Hepatic stellate cell (primary cell): ENCODE results near the gene SLX9.

Experiments
- DNase-seq: peaks from one replicate; pipeline ENCODE4 v3.0.0; 2011; ENCODE audit warnings: low spot score

The SLX9 gene, protein sequence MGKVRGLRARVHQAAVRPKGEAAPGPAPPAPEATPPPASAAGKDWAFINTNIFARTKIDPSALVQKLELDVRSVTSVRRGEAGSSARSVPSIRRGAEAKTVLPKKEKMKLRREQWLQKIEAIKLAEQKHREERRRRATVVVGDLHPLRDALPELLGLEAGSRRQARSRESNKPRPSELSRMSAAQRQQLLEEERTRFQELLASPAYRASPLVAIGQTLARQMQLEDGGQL

DNA sequence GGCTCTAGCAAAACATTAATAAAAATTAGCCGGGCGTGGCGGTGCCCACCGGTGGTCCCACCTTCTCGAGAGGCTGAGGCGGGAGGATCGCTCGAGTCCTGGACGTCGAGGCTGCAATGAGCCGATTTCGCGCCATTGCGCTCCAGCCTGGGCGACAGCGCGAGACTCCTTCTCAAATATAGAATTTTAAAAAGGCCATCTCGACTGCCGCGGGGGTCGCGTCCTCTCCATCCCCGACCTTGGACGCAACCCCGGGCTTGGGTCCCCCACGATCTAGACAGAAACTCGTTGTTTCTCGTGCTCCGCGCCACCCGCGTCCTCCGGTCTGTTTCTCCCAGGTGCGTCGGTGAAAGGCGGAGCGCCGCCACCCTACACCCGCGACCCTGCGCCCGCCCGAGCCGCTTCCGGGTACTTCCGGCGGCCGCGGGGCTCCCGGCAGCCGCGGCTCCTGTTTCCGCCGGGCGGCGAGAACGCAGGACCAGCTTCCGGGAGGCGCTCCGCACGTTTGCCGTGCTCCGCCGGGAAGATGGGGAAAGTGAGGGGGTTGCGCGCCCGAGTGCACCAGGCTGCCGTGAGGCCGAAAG, at the start of gene SLX9:
TSS of gene SLX9 (plus strand) at position 498 of the 584 bp plus-strand sequence. CDS start at position 527, 29 bp downstream.
- DNase-seq = peak; percentile 89

DNA sequence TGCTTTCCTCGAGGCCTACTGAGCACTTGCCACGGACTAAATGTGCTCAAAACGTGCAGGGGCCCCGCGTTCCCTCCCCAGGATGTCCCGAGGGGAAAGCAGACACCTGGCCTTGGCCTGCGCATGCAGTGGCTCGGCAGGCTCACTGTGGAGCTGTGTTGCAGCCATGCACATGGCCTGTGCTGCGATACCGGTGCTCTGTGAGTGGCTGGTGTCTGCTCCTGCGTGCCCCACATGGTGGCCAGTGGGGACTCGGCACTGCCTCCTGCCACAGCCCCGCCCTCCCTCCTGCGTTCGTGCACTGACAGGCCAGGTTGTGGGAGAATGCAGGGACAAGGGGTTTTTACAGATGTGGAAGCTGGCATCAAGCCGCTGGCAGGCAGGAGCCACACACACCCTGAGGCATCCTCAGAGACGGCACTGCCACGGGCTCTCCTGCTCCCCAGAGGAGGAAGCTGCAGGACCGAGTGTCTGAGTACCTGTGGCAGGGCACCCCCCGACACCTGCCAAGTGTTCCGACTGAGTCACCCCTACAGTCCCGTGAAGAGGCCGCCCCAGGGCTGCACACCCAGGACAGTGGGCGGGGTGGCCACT, 49.4 kb upstream of the SLX9 start:
- DNase-seq = no peak

DNA sequence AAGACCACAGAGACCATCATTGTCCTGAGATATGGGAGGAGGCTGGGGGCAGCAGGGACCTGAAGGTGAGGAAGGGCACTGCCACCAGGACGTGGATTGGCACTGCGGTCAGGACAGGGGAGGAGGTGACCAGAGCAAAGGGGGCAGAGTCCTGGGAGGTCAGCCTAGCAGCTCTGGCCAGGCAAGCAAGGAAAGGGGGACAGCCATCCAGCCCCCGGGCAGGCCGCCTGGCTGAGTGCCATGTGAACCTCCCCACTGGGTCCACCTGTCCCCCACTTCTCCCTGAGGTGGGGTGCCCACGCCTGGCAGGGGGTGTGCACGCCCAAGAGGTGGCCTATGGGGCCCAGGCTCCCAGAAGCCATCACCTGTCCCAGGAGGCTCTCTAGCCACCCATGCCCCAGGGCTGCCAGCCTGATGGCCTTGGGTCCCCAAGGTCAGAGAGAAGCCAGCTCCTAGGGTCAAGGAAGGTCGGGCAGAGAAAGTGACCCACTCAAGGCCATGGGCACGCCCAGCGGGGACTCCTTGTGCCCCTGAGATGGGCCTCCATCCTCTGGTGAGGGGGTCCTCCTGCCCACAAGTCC, 48.8 kb upstream of the SLX9 start:
- no peak for DNase-seq

DNA sequence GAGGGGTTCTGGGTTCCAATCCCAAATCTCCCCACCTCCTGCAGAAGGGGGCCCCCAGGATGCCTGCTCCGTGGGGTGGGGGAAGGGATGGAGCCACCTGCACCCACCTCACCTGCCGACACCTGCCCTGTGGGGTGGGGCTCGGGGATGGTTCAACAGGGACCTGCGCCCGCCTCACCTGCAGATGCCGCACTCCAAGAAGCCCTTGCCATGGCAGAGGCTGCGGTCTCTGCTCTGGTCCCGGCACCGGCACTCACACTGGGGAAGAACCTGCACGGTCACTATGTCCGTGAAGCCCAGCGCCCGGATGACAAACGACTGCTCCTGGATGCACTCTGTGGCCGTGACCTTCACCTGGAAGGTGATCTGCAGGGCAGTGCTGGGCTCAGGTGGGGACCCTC, 48.2 kb upstream of the SLX9 start:
- no peak for DNase-seq

DNA sequence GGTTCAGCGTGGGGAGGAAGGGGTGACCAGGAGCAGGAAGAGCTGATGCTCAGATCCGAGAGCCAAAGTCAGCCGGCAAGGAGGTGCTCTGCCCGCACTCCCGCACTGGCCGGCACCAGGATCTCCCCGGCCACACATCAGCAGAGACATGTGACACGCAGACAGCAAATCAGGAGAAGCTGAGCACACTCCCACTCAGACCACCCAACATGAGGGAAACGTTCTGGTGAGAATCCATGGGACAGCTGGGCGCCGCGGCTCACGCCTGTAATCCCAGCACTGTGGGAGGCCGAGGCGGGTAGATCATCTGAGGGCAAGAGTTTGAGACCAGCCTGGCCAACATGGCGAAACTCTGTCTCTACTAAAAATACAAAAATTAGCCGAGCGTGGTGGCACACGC, 47.7 kb upstream of the SLX9 start:
- no peak for DNase-seq

DNA sequence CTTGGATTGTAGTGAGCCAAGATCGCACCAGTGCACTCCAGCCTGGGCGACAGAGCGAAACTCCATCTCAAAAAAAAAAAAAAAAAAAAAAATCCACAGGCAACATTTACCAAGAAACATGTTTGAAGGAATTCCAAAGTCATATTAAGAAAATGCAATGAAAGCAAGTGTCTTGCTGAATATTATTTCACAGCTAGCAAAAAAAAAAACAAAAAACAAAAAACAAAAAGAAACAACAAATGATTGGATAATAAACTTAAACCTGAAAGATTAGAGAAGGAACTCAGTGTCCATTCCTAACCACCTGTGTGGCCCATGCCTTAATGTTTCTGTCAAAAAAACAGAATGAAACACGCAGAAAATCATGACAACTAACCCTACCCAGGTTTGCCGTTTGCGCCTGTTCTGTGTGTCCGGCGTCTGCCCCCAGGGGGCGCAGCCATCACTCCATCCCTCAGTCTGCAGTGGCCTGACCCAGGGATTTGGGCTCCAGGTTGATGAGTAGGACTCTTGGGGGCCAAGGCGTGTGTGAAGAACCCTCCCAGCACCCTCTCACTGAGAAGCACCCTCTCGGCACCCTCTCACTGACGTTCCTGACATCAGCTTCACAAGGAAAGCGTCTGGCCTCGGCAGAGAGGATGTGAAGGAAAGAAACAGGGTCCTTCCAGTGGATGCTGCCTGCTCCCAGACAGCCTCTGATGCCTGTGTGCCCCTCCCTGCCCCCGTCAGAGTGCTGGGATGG, 47.1 kb upstream of the SLX9 start:
- DNase-seq = peak; percentile 72

DNA sequence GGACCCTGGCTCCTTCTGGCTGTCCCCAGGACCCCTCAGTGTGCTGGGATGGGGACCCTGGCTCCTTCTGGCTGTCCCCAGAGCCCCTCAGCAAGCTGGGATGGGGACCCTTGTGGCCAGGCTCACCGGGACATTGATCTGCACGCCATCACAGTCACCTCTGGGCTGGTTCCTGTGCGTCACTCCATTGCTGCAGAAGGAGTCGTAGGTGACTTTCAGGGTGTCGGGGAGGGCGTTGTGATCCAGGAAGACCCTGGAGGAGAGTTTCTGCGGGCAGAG, 46.6 kb upstream of the SLX9 start:
- no peak for DNase-seq

DNA sequence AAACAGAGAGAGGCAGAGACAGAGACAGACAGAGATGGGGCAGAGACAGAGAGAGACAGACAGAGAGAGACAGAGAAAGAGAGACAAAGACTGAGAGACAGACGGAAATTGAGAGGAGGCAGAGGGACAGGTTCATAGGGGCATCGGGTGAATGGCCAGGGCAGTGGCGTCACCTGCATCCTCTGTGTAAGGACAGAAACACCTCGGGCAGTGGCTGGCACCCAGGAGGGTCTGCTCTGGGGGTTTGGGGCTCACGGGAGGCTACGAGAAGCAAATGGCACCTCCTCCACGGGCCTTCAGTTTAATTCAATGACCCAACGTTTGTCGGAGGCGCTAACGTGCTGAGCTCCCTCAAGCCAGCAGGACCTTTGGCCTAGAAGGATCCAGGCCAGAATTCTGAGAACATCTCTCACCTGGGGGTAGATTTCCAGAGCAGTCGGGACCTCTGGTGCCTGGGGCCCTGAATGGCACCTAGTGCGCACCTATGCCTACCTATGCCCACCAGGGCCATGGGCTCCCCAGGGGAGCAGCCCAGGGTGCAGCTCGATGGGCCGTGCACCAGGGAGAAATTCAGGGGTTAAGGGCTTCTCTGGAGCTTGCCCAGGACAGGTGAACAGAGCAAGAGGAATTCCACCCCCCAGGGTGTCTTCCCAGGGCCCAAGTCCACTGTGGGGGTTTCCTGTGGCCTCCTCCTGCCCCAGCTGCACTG, 45.7 kb upstream of the SLX9 start:
- DNase-seq = no peak

DNA sequence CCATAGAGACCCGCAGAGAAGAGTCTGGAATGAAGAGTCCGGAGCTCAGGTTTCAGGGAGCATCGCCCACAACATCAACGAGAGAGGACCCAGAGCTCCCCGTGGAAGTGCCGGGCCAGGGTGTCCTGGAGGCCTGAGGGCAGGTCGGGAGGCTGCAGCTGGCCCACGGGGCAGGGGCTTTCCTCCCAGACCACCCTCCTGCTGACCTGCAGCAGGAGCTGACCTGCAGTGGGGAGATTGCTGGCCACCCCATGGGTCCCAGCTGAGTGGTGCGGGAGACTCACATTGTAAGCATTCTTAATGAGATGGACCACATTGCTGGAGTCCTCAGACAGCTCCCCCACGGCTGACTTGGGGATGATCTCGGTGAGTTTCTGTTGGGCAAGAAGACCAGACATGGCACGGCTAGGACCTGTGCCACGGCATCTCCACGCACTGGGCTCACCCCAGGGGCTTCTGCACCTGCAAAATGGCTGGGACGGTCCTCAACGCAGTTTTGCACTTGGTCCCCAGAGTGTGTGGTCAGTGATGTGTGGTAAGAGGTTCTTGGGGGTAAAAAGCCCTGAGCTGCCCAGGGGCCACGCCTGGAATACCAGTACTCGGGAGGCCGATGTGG, 45.0 kb upstream of the SLX9 start:
- no peak for DNase-seq

DNA sequence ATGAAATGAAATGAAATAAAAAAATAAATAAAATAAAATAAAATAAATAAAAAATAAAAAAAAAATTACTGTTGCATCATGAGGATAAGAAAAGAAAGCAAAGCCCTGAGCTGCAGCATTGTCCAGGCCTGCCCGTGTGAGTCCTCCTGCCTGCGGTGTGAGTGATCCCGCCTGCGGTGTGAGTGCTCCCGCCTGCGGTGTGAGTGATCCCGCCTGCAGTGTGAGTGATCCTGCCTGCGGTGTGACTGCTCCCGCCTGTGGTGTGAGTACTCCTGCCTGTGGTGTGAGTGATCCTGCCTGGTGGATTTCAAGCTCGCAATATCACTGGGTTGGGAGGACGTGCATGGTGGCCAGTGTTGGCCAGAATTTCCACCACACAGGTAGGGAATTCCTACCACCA, 44.0 kb upstream of the SLX9 start:
- DNase-seq = no peak

DNA sequence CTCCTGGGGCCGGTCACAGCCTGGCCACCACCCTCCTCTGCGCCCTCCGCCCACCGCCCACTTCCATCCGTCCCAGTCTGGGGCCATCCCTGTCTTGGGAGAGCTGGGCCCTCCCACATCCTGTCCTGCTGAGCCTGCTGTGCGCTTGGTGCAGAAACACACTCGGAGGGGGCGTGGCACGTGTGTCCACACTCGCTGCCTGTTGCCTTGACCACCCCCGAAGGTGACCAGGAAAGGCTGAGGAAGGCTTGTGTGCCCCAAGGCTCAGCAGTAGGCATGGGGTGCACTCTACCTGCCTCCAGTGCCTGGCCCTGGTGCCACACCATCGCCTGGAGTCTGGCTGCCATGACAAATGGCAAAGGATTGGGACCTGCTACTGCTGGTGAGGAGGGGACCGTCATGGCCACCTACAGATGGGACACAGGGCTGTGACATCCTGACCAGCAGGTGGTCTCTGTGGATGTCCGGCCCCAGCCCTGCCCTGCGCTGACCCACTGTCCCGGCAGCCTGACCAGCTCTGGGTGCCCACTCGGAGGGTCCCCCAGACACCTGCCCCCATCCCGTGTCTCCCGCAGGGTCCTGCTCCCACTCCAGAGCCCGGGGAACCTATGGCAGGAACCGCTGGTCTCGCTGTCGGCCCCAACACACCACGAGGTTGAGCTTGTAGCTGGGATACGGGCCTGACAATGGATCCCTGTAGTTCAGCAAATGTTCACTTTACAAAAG, 43.1 kb upstream of the SLX9 start:
- no peak for DNase-seq

DNA sequence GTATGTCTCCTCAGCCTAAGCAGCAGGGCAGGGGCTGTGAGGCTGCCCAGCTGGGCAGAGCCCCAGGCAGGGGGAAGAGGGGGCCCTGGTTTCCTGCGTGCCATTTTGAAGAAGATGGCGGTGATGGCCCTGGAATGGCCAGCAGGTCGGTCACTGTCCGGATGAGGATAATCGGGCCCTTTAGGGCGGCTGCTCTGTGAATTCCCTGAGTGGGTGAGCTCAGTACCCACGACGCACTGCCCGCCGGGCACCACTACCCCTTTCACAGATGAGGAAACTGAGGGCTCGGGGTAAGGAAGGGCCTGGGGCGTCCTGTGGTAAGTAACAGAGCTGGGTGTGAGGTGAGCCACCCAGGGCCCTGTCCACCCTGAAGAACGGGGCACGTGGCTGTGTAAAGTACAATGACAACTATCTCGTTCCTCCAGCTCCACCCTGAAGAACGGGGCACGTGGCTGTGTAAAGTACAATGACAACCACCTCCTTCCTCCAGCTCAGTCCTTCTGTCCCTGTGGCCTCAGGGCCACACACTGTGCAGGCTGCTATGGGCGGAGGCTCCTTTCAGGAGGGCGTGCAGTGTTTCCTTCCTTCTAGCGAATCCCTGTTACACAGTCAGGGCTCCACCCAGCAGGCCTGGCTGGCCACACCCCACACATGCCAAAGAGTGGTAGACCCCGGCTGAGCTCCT, 42.4 kb upstream of the SLX9 start:
- no peak for DNase-seq

DNA sequence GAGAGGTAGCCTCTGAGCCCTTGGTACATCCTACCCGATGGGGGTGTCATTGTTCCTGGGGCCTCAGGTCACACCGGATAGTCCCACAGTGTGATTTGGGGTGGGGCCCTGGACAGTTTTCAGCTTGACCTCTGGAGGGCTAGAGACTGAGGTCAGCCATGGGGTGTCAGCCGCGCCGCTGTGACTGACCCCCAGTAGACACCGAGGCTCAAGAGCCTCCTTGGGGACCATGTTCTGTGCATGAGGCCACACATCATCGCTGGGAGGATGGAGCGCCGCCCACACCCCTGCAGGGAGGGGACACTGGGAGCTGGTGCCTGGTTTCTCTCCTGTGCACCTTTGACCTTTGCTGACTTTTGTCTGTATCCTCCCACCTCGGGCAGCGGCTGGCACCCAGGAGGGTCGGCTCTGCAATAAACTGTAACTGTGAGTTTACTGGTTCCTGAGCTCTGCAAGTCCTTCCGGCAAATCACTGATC, 41.8 kb upstream of the SLX9 start:
- DNase-seq = no peak

DNA sequence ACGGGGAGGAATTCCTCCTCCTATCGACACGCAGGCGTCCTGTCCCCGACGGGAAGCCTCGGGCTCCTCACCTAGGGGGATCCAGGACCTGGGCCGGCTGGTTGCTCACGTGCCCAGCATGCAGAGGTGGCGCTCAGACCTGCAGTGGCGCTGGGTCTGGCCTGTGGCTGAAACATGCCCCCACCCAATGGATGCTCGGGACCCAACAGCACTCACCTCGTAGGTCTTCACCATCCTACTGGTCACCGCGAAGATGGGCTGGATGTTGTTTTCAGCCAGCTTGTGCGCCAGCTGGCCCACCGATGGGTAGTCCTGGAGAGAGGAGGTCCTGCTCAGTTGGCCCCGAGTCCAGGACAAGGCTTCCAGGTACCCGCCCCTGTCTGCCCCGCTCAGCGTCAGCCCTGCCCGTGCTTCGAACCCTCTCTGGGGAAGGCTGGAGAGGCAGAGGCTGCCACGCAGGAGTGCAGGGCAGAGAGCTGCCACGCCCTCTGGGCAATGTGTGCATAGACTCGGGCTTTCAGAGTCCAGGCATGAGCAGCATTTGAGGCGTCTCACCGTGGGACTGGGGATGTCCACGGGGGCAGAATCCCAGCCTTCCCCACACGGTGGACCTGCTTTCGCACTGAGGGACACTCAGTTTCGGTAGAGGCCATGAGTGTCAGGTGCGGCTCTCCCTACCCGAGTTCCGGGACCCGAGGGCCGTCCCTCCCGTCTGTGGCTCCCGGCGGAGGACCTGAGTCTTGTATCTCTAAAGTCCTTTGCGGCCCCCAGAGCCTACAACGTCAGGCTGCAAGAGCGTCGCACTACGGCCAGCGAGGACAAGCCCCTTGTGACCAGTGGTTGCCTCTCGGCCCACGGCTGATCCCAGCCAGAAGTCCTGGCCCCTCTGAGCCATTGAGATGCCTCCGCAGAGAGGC, 40.7 kb upstream of the SLX9 start:
- DNase-seq = no peak

DNA sequence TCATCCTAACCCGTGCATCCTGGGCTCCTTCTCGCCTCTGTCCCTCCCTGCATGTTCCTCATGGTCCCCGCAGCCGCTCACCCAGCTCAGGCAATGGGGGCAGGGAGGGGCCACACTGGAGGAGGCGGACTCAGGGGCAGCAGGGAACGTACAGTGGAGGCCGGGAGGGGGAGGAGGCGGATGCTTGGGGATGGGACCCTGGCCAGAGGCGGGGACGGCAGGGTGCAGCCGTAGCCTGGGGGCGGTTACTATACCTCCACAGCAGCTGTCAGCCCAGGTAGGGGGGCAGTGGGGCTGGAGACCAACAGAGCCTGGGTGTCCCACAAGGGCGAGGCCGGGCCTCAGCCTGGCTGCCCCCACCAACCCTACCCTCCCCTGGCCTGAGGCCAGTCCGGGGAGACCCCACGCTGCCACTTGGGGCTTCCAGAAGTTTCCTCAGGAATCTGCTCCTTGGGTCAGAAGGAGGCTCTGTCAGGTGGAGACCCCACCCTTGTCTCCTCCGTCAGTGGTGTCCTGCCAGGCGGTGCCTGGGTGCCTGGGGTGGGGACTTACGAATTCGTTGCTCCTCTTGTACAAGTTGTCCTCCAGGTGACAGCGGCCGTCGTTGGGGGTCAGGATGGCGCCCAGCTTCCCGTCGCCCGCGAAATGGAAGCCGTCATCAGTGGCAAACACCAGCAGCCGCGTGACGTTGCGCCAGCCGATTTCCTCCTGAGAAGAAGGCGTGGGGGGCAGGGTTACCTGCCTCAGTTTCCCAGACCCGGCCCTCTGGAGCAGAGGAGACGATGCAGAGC, 39.9 kb upstream of the SLX9 start:
- no peak for DNase-seq

DNA sequence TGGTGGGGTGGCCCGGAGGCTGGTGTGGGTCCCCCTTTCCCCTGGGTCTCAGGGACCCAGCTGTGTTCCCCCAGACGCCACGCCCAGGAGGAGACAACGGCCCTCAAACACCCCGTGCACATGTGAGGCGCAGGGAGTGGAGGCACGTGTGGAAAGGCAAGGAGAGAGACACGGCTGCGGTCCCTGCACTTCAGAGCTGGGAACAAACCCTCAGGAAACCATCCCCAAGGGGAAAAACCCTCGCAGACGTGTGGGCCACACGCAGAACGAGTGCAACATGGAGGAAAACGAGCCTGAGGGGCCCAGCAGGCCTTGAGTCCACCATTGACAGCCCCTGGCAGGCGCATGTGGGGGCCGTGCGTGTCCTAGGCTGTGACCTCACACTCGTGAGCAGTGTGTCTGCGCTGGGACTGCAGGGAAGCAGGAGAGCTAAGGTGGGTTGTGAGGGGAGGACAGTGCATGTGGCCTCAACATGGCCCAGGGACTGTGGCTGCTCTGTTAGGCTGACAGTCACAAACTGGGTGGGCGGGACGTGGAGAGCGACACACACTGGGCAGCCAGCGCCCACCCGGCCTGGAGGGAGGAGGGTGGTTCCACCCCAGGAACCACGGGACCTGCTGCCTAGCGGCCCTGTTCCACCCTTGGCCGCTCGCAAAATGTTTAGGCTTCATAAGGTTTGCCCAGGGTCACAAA, 39.1 kb upstream of the SLX9 start:
- no peak for DNase-seq

DNA sequence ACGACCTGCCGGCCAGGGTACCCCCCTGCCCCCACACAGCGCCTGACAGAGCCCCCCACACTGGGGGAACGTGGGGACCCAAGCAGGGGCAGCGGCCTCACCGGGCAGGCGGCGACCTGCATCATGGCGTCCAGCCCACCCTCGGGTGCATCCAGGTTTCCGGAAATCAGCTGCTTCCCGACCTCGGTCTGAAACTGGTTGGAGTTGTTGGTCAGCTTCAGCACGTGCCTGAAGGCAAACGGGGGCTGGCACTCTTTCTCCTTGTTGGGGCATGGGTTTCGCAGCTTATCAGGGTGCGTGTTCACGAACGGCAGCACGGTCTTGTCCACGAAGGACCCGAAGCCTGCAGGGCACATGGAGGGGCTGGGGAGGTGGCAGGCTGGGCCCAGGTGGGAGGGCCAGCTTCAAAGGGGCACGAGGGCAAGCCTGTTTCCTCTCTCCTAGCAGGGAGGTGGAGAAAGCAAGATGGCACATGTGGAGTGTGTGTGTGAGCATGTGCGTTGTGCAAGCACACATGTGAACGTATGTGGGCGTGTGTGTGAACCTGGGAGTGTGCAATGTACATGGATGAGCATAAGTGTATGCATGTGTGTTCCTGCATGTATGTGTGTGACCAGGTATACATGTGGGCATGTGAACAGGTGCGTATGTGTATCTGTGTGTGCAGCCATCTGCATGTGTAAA, 38.3 kb upstream of the SLX9 start:
- DNase-seq = no peak
